Gastrocnemius medialis (tissue), 4 donors: ENCODE data around the gene RNASEH1. TPM values are rescaled to one million over a fixed set of nuclear protein-coding genes. Genes with fewer than 3 reads are reported as not detected.
"Not testable (repeated sequence)": the region's sequence is repeated elsewhere in the genome, so short reads cannot be mapped to it uniquely, and the experiment has no call there.

ENCODE experiments used
- ATAC-seq, 2 donors: fragments of 150-250 bp; one replicate each; pipeline ENCODE4 v1.9.1; 2016
- DNase-seq, 2 donors: peaks; one replicate each; pipeline ENCODE4 v3.0.0-alpha.2; 2019
- H3K27ac ChIP-seq, 4 donors: fragments of 200-600 bp; sonication (generic); 1 replicate in 1 of 4; 2 replicates in 3 of 4; pipeline ENCODE4 v1.5.1; 2016 to 2018; ENCODE audit warnings: mild to moderate bottlenecking in 2 of 4, moderate library complexity in 1 of 4
- H3K27me3 ChIP-seq, 3 donors: fragments of 200-600 bp; sonication (generic) in 2 of 3; 1 replicate in 1 of 3; 2 replicates in 2 of 3; pipeline versions ENCODE4 v1.5.1 to v1.6.0; 2016 to 2019; ENCODE audit warnings: mild to moderate bottlenecking in 1 of 3, moderate library complexity in 1 of 3
- H3K36me3 ChIP-seq, 2 donors: fragments of 200-600 bp; sonication (generic) in 1 of 2; one replicate each; pipeline ENCODE4 v1.5.1; 2017 to 2018
- H3K4me1 ChIP-seq, 2 donors: fragments of 200-600 bp; sonication (generic) in 1 of 2; one replicate each; pipeline ENCODE4 v1.5.1; 2016 to 2017; ENCODE audit warnings: mild to moderate bottlenecking in 2 of 2
- H3K4me3 ChIP-seq, 4 donors: fragments of 200-600 bp; sonication (generic) in 3 of 4; 1 replicate in 1 of 4; 2 replicates in 3 of 4; pipeline ENCODE4 v1.5.1; 2016 to 2019; ENCODE audit warnings: mild to moderate bottlenecking in 2 of 4
- H3K9me3 ChIP-seq, 3 donors: fragments of 200-600 bp; sonication (generic) in 2 of 3; 1 replicate in 1 of 3; 2 replicates in 2 of 3; pipeline ENCODE4 v1.5.1; 2016 to 2019
- CTCF ChIP-seq, 5 experiments: fragments of 450-650 bp in 3 of 5; fragments of 200-600 bp in 2 of 5; sonication (generic) in 2 of 5; IDR thresholded peaks in 4 of 5; conservative IDR thresholded peaks in 1 of 5; 1 replicate in 4 of 5; 2 replicates in 1 of 5; pipeline ENCODE4 v1.5.1; 2016 to 2019; ENCODE audit warnings: antibody characterized with exemption in 5 of 5, mild to moderate bottlenecking in 3 of 5, moderate library complexity in 3 of 5
- POLR2A ChIP-seq, 2 donors: fragments of 450-650 bp; IDR thresholded peaks; one replicate each; pipeline ENCODE4 v1.6.1; 2017; ENCODE audit warnings: antibody characterized with exemption in 2 of 2, mild to moderate bottlenecking in 2 of 2, moderate library complexity in 2 of 2
- in situ Hi-C, 4 donors: fragments of 200-750 bp; cut with MboI; loops; one replicate each; pipeline versions ENCODE4 v1.15.0 to v1.8.0; 2017; ENCODE audit warnings: low sequenced_read_pairs in 4 of 4
- intact Hi-C: fragments of 100-400 bp; cut with DNase I; formaldehyde crosslinking; loops from one replicate; pipeline ENCODE4 v1.15.1; 2023; ENCODE audit warnings: low total_unique reads
- total RNA-seq, 4 donors: library from RNA; depleted of rRNA; stranded (reverse); fragments of >200 nt; gene quantifications; one replicate each; pipeline versions ENCODE4 v1.1.0 to v1.2.3, GENCODE V29; 2016

RNASEH1 gene
- total RNA-seq, 4 donors from 2014 or later: 20.6 to 27.4 (median 23.6) TPM

GRCh38 chr2:3519255-3520205, 38.6 kb downstream of the RNASEH1 start, which contains the start of gene ADI1:
Gene ADI1 (minus strand): TSS chr2:3519531. CDS start chr2:3519487, 44 bp downstream.
- Histone ChIP-seq H3K36me3 (no peaks in the 10 kb centered on the region), H3K4me1 (peaks cover 26 to 31% of the 10 kb centered on the region in 2 donors), H3K27me3 (no peaks in the 10 kb centered on the region), H3K9me3 (no peaks in the 10 kb centered on the region), H3K4me3 (peak within 1 kb of the TSS; percentile 79 to 98 (median 90)), H3K27ac (peak within 1 kb of the TSS; percentile 96 to 99 (median 97))
- peak; percentile 68 to 74 for ATAC-seq
- intact Hi-C loops: loop anchor here (1.0 to 5.0 kb wide), 2 partner anchors 58 to 140 kb away; partner anchors contain the start of genes RPS7 and TRAPPC12
- TF ChIP-seq CTCF (IDR thresholded peaks at IDR 0.05 in 4 of 5, conservative IDR thresholded peaks at IDR 0.05 in 1 of 5) (no peak), POLR2A (IDR thresholded peaks at IDR 0.05) (peak; percentile 52 to 84)
- in situ Hi-C loops: loop anchor here in 1 of 4 donors (10.0 kb wide), 1 partner anchor 55 kb away; the partner anchor contains the start of gene RPS7
- peak; percentile 52 to 72 for DNase-seq

GRCh38 chr2:3518496-3519254, 39.5 kb downstream of the RNASEH1 start:
- peak; percentile 85 to 89 for ATAC-seq
- Histone ChIP-seq H3K4me1 (peaks cover 26 to 30% of the 10 kb centered on the region in 2 donors), H3K4me3 (peak overlapping the region; percentile 79 to 98 (median 90)), H3K9me3 (no peaks in the 10 kb centered on the region), H3K36me3 (peaks cover 0 to 2% of the 10 kb centered on the region in 2 donors), H3K27ac (peak overlapping the region; percentile 96 to 99 (median 97)), H3K27me3 (no peaks in the 10 kb centered on the region)
- in situ Hi-C loops: loop anchor here in 1 of 4 donors (10.0 kb wide), 1 partner anchor 56 kb away; the partner anchor contains the start of gene RPS7
- no peak for TF ChIP-seq CTCF (IDR thresholded peaks at IDR 0.05 in 4 of 5, conservative IDR thresholded peaks at IDR 0.05 in 1 of 5)
- peak; percentile 81 to 83 for TF ChIP-seq POLR2A (IDR thresholded peaks at IDR 0.05)
- intact Hi-C loops: loop anchor here (1.0 to 5.0 kb wide), 4 partner anchors 40 to 139 kb away; partner anchors contain the start of genes RNASEH1, RPS7 and TRAPPC12
- DNase-seq: peak; percentile 98

DNA sequence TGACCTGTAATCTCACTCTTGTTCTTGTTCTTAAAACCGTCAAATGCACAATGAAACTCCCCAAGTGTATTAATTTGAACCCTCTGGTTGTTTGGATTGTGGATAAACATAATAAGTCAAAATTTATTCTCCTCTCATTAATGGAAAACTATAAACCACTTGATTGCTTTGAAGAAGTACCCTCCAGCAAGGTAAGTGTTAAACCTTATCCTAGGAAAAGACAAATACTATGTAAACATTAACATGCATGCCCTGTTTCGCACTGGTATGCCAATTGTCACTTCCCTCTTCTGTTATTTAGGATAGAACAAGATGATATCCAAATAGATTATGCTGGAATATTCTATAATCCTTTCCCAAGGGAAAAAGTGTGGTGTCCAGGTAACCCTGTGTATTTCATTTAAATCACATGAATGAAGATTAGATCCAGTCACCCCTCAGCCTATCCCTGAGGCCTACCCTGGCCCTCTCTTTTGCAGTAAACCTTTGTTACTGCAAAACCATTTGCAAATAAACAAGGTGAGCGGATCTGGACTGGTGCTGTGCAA, 40.1 kb downstream of the RNASEH1 start:
- DNase-seq (no peak), ATAC-seq (no peak)
- H3K27me3 ChIP-seq: no peaks in the 10 kb centered on the region
- peak overlapping the region; percentile 96 to 99 (median 97) for H3K27ac ChIP-seq
- intact Hi-C loops: loop anchor here (1.0 to 5.0 kb wide), 3 partner anchors 40 to 59 kb away; partner anchors contain the start of genes RNASEH1 and RPS7
- peaks cover 0 to 9% of the 10 kb centered on the region in 2 donors for H3K36me3 ChIP-seq
- no peaks in the 10 kb centered on the region for H3K9me3 ChIP-seq
- peak overlapping the region; percentile 66 to 98 (median 90) for H3K4me3 ChIP-seq
- peaks cover 24 to 26% of the 10 kb centered on the region in 2 donors for H3K4me1 ChIP-seq
- TF ChIP-seq CTCF (IDR thresholded peaks at IDR 0.05 in 4 of 5, conservative IDR thresholded peaks at IDR 0.05 in 1 of 5) (no peak), POLR2A (IDR thresholded peaks at IDR 0.05) (no peak)
- in situ Hi-C loops: loop anchor here in 1 of 4 donors (10.0 kb wide), 1 partner anchor 57 kb away; the partner anchor contains the start of gene RPS7

GRCh38 chr2:3516831-3517230, 41.3 kb downstream of the RNASEH1 start:
- intact Hi-C loops: loop anchor here (5.0 kb wide), 1 partner anchor 60 kb away; the partner anchor contains the start of gene RPS7

GRCh38 chr2:3515438-3515837, 42.7 kb downstream of the RNASEH1 start:
- intact Hi-C loops (loop anchor here (5.0 kb wide), 1 partner anchor 62 kb away; the partner anchor contains the start of gene RPS7), in situ Hi-C loops (loop anchor here in 1 of 4 donors (10.0 kb wide), 1 partner anchor 59 kb away; the partner anchor contains the start of gene RPS7)
- Histone ChIP-seq H3K36me3 (peaks cover 0 to 29% of the 10 kb centered on the region in 2 donors), H3K4me1 (peaks cover 18% of the 10 kb centered on the region in 2 donors)
- not testable (repeated sequence) for H3K4me3 ChIP-seq, H3K27ac ChIP-seq, H3K9me3 ChIP-seq, H3K27me3 ChIP-seq, ATAC-seq, DNase-seq

More at GRCh38 chr2:3516831-3517230, 41.3 kb downstream of the RNASEH1 start:
- DNase-seq: no peak
- ATAC-seq: no peak
- H3K27me3 ChIP-seq: no peaks in the 10 kb centered on the region
- peak overlapping the region; percentile 96 to 99 (median 97) for H3K27ac ChIP-seq
- peaks cover 0 to 19% of the 10 kb centered on the region in 2 donors for H3K36me3 ChIP-seq
- TF ChIP-seq CTCF (IDR thresholded peaks at IDR 0.05 in 4 of 5, conservative IDR thresholded peaks at IDR 0.05 in 1 of 5): no peak
- no peak for TF ChIP-seq POLR2A (IDR thresholded peaks at IDR 0.05)
- H3K4me3 ChIP-seq: no peak overlapping the region
- in situ Hi-C loops: loop anchor here in 1 of 4 donors (10.0 kb wide), 1 partner anchor 58 kb away; the partner anchor contains the start of gene RPS7
- peaks cover 23 to 26% of the 10 kb centered on the region in 2 donors for H3K4me1 ChIP-seq
- no peaks in the 10 kb centered on the region for H3K9me3 ChIP-seq
